ENCODE data around the gene PAK1.

PAK1 gene

GRCh38 chr11:77472991-77473800, 698 bp downstream of the PAK1 start:
- TF ChIP-seq NFRKB (IDR thresholded peaks at IDR 0.05) (no peak), L3MBTL2 (conservative IDR thresholded peaks at IDR 0.05) (0 out of 2 replicates have a peak, but pooled peaks have one; percentile 6)
- DNase-seq (ENCODE audit: extremely low spot score), result peak; percentile 46
- ChIA-PET POLR2A (interaction anchor here (0.6 kb wide), 1 partner anchor 11 kb away, joined by 3 read pairs; no protein-coding TSS in a partner anchor), CTCF (no interaction called here)

GRCh38 chr11:77471558-77472193, 2.2 kb downstream of the PAK1 start:
- peak; percentile 34 for DNase-seq (ENCODE audit: extremely low spot score)
- ChIA-PET POLR2A (interaction anchor here (0.6 to 1.2 kb wide), 5 partner anchors 11 to 282 kb away, joined by 3 to 4 read pairs (median 3); no protein-coding TSS in a partner anchor), CTCF (interaction anchor here (0.6 to 1.8 kb wide), 10 partner anchors 10 to 148 kb away, joined by 3 to 10 read pairs (median 4); no protein-coding TSS in a partner anchor)
- TF ChIP-seq FOXM1 (IDR thresholded peaks at IDR 0.05; ENCODE audit: borderline replicate concordance), result no peak
- TF ChIP-seq ELF4 (IDR thresholded peaks at IDR 0.05), result no peak
- no peak for TF ChIP-seq NFRKB (IDR thresholded peaks at IDR 0.05)

GRCh38 chr11:77470971-77471370, 2.9 kb downstream of the PAK1 start:
- ChIA-PET POLR2A (interaction anchor here (0.6 to 1.2 kb wide), 5 partner anchors 11 to 281 kb away, joined by 3 to 4 read pairs (median 3); no protein-coding TSS in a partner anchor), CTCF (interaction anchor here (0.6 to 1.8 kb wide), 9 partner anchors 9 to 100 kb away, joined by 3 to 10 read pairs (median 4); no protein-coding TSS in a partner anchor)
- TF ChIP-seq CTBP1 (IDR thresholded peaks at IDR 0.05; ENCODE audit: borderline replicate concordance), result no peak
- no peak for DNase-seq (ENCODE audit: extremely low spot score)

- TF ChIP-seq HDGF (IDR thresholded peaks at IDR 0.05; ENCODE audit: borderline replicate concordance), result no peak
- TF ChIP-seq FOXA1 (IDR thresholded peaks at IDR 0.05), result no peak
- no peak for TF ChIP-seq TARDBP (IDR thresholded peaks at IDR 0.05)
- no peak for TF ChIP-seq FOXM1 (IDR thresholded peaks at IDR 0.05; ENCODE audit: borderline replicate concordance)
- no peak for TF ChIP-seq SUZ12 (IDR thresholded peaks at IDR 0.05)
- TF ChIP-seq ARNT (IDR thresholded peaks at IDR 0.05), result no peak
- no peak for TF ChIP-seq L3MBTL2 (conservative IDR thresholded peaks at IDR 0.05)
- no peak for TF ChIP-seq SP1 (IDR thresholded peaks at IDR 0.05)
- no peak for TF ChIP-seq FOXK2 (IDR thresholded peaks at IDR 0.05)
- no peak for TF ChIP-seq NFRKB (IDR thresholded peaks at IDR 0.05)
- TF ChIP-seq PKNOX1 (IDR thresholded peaks at IDR 0.05), result no peak
- no peak for TF ChIP-seq BHLHE40 (IDR thresholded peaks at IDR 0.05; ENCODE audit: borderline replicate concordance)
- no peak for TF ChIP-seq ZNF384 (IDR thresholded peaks at IDR 0.05)
- TF ChIP-seq LEF1 (IDR thresholded peaks at IDR 0.05; ENCODE audit: borderline replicate concordance), result no peak
- POLR2A ChIA-PET, result interaction anchor here (1.0 to 1.2 kb wide), 2 partner anchors 17 to 79 kb away, joined by 3 read pairs; no protein-coding TSS in a partner anchor
- no peak for DNase-seq (ENCODE audit: extremely low spot score)
- CTCF ChIA-PET, result interaction anchor here (0.9 to 1.8 kb wide), 2 partner anchors 9 to 77 kb away, joined by 3 to 10 read pairs; no protein-coding TSS in a partner anchor
These were observed 3.4 kb downstream of the PAK1 start for GRCh38 chr11:77470504-77470903.

GRCh38 chr11:77468527-77468926, 5.4 kb downstream of the PAK1 start:
- no peak for DNase-seq (ENCODE audit: extremely low spot score)
- ChIA-PET POLR2A (no interaction called here), CTCF (no interaction called here)
- TF ChIP-seq SUZ12 (IDR thresholded peaks at IDR 0.05) (no peak), SP1 (IDR thresholded peaks at IDR 0.05) (no peak), CTBP1 (IDR thresholded peaks at IDR 0.05; ENCODE audit: borderline replicate concordance) (no peak), LEF1 (IDR thresholded peaks at IDR 0.05; ENCODE audit: borderline replicate concordance) (no peak), FOXA1 (IDR thresholded peaks at IDR 0.05) (no peak), ZNF384 (IDR thresholded peaks at IDR 0.05) (no peak), BHLHE40 (IDR thresholded peaks at IDR 0.05; ENCODE audit: borderline replicate concordance) (no peak), ELF4 (IDR thresholded peaks at IDR 0.05) (no peak), TARDBP (IDR thresholded peaks at IDR 0.05) (no peak), FOXK2 (IDR thresholded peaks at IDR 0.05) (no peak), L3MBTL2 (conservative IDR thresholded peaks at IDR 0.05) (no peak), ARNT (IDR thresholded peaks at IDR 0.05) (no peak), PKNOX1 (IDR thresholded peaks at IDR 0.05) (no peak), FOXM1 (IDR thresholded peaks at IDR 0.05; ENCODE audit: borderline replicate concordance) (no peak), HDGF (IDR thresholded peaks at IDR 0.05; ENCODE audit: borderline replicate concordance) (no peak), NFRKB (IDR thresholded peaks at IDR 0.05) (no peak)

- TF ChIP-seq ZNF384 (IDR thresholded peaks at IDR 0.05) (no peak), ARNT (IDR thresholded peaks at IDR 0.05) (no peak), CTBP1 (IDR thresholded peaks at IDR 0.05; ENCODE audit: borderline replicate concordance) (no peak), ELF4 (IDR thresholded peaks at IDR 0.05) (no peak), L3MBTL2 (conservative IDR thresholded peaks at IDR 0.05) (no peak), HDGF (IDR thresholded peaks at IDR 0.05; ENCODE audit: borderline replicate concordance) (no peak), SP1 (IDR thresholded peaks at IDR 0.05) (no peak), PKNOX1 (IDR thresholded peaks at IDR 0.05) (no peak), FOXM1 (IDR thresholded peaks at IDR 0.05; ENCODE audit: borderline replicate concordance) (no peak), BHLHE40 (IDR thresholded peaks at IDR 0.05; ENCODE audit: borderline replicate concordance) (no peak), LEF1 (IDR thresholded peaks at IDR 0.05; ENCODE audit: borderline replicate concordance) (no peak)
- DNase-seq (ENCODE audit: extremely low spot score), result no peak
- ChIA-PET POLR2A (no interaction called here), CTCF (no interaction called here)
These were observed 5.9 kb downstream of the PAK1 start for GRCh38 chr11:77467993-77468392.

Data from HEK293T (cell line).